Measurements from ENCODE around the gene ACTMAP. TPM values are rescaled to one million over a fixed set of nuclear protein-coding genes. Genes with fewer than 3 reads are reported as not detected.
"Not testable (repeated sequence)": the region's sequence is repeated elsewhere in the genome, so short reads cannot be mapped to it uniquely, and the experiment has no call there.

ACTMAP gene
- total RNA-seq, 1 donor from 2014 or later: 9.6 TPM

GRCh38 chr19:40786060-40787037 lies 36.1 kb upstream of the ACTMAP start:
- TF ChIP-seq, protein P1, sequence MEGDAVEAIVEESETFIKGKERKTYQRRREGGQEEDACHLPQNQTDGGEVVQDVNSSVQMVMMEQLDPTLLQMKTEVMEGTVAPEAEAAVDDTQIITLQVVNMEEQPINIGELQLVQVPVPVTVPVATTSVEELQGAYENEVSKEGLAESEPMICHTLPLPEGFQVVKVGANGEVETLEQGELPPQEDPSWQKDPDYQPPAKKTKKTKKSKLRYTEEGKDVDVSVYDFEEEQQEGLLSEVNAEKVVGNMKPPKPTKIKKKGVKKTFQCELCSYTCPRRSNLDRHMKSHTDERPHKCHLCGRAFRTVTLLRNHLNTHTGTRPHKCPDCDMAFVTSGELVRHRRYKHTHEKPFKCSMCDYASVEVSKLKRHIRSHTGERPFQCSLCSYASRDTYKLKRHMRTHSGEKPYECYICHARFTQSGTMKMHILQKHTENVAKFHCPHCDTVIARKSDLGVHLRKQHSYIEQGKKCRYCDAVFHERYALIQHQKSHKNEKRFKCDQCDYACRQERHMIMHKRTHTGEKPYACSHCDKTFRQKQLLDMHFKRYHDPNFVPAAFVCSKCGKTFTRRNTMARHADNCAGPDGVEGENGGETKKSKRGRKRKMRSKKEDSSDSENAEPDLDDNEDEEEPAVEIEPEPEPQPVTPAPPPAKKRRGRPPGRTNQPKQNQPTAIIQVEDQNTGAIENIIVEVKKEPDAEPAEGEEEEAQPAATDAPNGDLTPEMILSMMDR (IDR thresholded peaks at IDR 0.05; ENCODE audit: insufficient read depth, low read depth, low read length): no peak
- TF ChIP-seq EZH2 (IDR thresholded peaks at IDR 0.05; ENCODE audit: insufficient read depth, low read length): no peak
- Histone ChIP-seq H3K27me3 (ENCODE audit: insufficient read depth, low read length) (no peaks in the 10 kb centered on the region), H3K4me2 (ENCODE audit: low read length) (no peak overlapping the region), H3K4me1 (ENCODE audit: insufficient read depth, low read length) (no peaks in the 10 kb centered on the region), H3K9me3 (ENCODE audit: insufficient read depth, low read depth, low read length) (no peaks in the 10 kb centered on the region), H3K9ac (ENCODE audit: low read length) (no peak overlapping the region), H3K27ac (ENCODE audit: low read depth, low read length) (no peak overlapping the region), H3K36me3 (ENCODE audit: insufficient read depth, low read length) (no peaks in the 10 kb centered on the region), H3K4me3 (ENCODE audit: insufficient read depth, low read depth, low read length) (no peak overlapping the region), H2AFZ (ENCODE audit: low read depth, low read length) (no peak overlapping the region), H4K20me1 (ENCODE audit: insufficient read depth, low read length) (no peaks in the 10 kb centered on the region), H3K79me2 (ENCODE audit: insufficient read depth, low read length) (no peaks in the 10 kb centered on the region)
- Mint-ChIP-seq H3K27ac (ENCODE audit: unreplicated experiment) (no peak overlapping the region), H3K4me3 (ENCODE audit: unreplicated experiment) (no peak overlapping the region), H3K9me3 (ENCODE audit: unreplicated experiment) (no peaks in the 10 kb centered on the region), H3K36me3 (ENCODE audit: low read depth, unreplicated experiment) (peaks cover 19% of the 10 kb centered on the region), H3K4me1 (ENCODE audit: low read depth, unreplicated experiment) (no peaks in the 10 kb centered on the region), H3K27me3 (ENCODE audit: low read depth, unreplicated experiment) (no peaks in the 10 kb centered on the region)
- FAIRE-seq (no peak), DNase-seq (ENCODE audit: low read depth) (no peak)

- H3K36me3 ChIP-seq (ENCODE audit: insufficient read depth, low read length): no peaks in the 10 kb centered on the region
- no peak overlapping the region for H3K4me3 ChIP-seq (ENCODE audit: insufficient read depth, low read depth, low read length)
- H3K4me1 ChIP-seq (ENCODE audit: insufficient read depth, low read length): no peaks in the 10 kb centered on the region
- H3K4me2 ChIP-seq (ENCODE audit: low read length): no peak overlapping the region
- Mint-ChIP-seq H3K36me3 (ENCODE audit: low read depth, unreplicated experiment) (peaks cover 16% of the 10 kb centered on the region), H3K27me3 (ENCODE audit: low read depth, unreplicated experiment) (no peaks in the 10 kb centered on the region), H3K4me3 (ENCODE audit: unreplicated experiment) (no peak overlapping the region), H3K27ac (ENCODE audit: unreplicated experiment) (no peak overlapping the region), H3K4me1 (ENCODE audit: low read depth, unreplicated experiment) (no peaks in the 10 kb centered on the region), H3K9me3 (ENCODE audit: unreplicated experiment) (no peaks in the 10 kb centered on the region)
- no peak for DNase-seq (ENCODE audit: low read depth)
- no peak for TF ChIP-seq EZH2 (IDR thresholded peaks at IDR 0.05; ENCODE audit: insufficient read depth, low read length)
- TF ChIP-seq, protein P1 (IDR thresholded peaks at IDR 0.05; ENCODE audit: insufficient read depth, low read depth, low read length): no peak
- no peaks in the 10 kb centered on the region for H3K27me3 ChIP-seq (ENCODE audit: insufficient read depth, low read length)
- H3K27ac ChIP-seq (ENCODE audit: low read depth, low read length): no peak overlapping the region
- no peaks in the 10 kb centered on the region for H3K9me3 ChIP-seq (ENCODE audit: insufficient read depth, low read depth, low read length)
- H4K20me1 ChIP-seq (ENCODE audit: insufficient read depth, low read length): no peaks in the 10 kb centered on the region
- H3K9ac ChIP-seq (ENCODE audit: low read length): no peak overlapping the region
- H3K79me2 ChIP-seq (ENCODE audit: insufficient read depth, low read length): no peaks in the 10 kb centered on the region
- no peak for FAIRE-seq
- no peak overlapping the region for H2AFZ ChIP-seq (ENCODE audit: low read depth, low read length)
Measured at GRCh38 chr19:40785526-40785925, 35.2 kb upstream of the ACTMAP start.

GRCh38 chr19:40784146-40784545 lies 33.9 kb upstream of the ACTMAP start:
- not testable (repeated sequence) for DNase-seq (ENCODE audit: low read depth); FAIRE-seq; H3K27me3 Mint-ChIP-seq (ENCODE audit: low read depth, unreplicated experiment); H3K4me3 ChIP-seq (ENCODE audit: insufficient read depth, low read depth, low read length); H4K20me1 ChIP-seq (ENCODE audit: insufficient read depth, low read length); H3K4me2 ChIP-seq (ENCODE audit: low read length); H3K36me3 ChIP-seq (ENCODE audit: insufficient read depth, low read length); H3K4me1 Mint-ChIP-seq (ENCODE audit: low read depth, unreplicated experiment); H2AFZ ChIP-seq (ENCODE audit: low read depth, low read length); H3K79me2 ChIP-seq (ENCODE audit: insufficient read depth, low read length); H3K9me3 Mint-ChIP-seq (ENCODE audit: unreplicated experiment); H3K36me3 Mint-ChIP-seq (ENCODE audit: low read depth, unreplicated experiment); H3K27ac ChIP-seq (ENCODE audit: low read depth, low read length); H3K4me3 Mint-ChIP-seq (ENCODE audit: unreplicated experiment); H3K9ac ChIP-seq (ENCODE audit: low read length); H3K4me1 ChIP-seq (ENCODE audit: insufficient read depth, low read length); H3K27me3 ChIP-seq (ENCODE audit: insufficient read depth, low read length); H3K9me3 ChIP-seq (ENCODE audit: insufficient read depth, low read depth, low read length); H3K27ac Mint-ChIP-seq (ENCODE audit: unreplicated experiment)

Data from astrocyte (in vitro differentiated cells and primary cell).